SKM-1 (cell line): ENCODE data around the gene MAP7.
"Not testable (repeated sequence)": the region's sequence is repeated elsewhere in the genome, so short reads cannot be mapped to it uniquely, and the experiment has no call there.

ENCODE experiments used
- DNase-seq: peaks from one replicate; lab custom pipeline; 2025; ENCODE audit not compliant: unreplicated experiment; lab: John Stamatoyannopoulos, UW

Gene MAP7

DNA sequence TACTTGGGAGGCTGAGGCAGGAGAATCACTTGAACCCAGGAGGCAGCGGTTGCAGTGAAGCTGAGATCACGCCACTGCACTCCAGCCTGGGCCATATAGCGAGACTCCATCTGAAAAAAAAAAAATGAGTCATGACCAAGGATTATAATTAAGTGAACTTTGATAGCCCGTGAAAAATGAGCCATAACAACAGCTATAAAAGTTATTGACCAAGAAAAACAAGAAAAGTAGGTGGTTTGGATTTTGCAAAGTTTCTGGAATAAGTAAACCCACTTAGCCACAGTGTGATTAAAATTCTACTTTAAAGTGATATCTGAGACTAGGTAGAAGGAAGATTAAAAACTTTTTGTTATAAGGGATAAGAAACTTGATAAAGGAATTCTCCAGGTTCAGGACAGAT is 234.6 kb downstream of the MAP7 start:
- no peak for DNase-seq

DNA sequence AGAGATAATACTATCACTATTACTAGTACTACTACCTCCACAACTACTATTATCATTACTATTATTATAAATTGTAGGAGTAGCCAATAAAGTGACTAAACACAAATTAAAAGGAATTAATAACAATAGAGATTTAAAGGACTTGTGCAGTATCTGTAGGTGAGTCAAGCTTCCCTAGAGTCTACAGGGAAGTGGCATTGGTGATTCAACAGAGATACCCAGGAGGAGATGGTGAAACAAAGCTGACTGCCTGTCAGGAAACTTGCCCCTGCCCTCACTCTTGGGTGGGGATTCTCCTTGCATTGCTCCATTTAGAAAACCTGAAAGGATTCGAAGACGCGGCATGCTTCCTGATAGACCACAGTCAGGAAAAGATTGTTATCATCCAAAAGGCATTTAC is 237.2 kb downstream of the MAP7 start:
- no peak for DNase-seq

DNA sequence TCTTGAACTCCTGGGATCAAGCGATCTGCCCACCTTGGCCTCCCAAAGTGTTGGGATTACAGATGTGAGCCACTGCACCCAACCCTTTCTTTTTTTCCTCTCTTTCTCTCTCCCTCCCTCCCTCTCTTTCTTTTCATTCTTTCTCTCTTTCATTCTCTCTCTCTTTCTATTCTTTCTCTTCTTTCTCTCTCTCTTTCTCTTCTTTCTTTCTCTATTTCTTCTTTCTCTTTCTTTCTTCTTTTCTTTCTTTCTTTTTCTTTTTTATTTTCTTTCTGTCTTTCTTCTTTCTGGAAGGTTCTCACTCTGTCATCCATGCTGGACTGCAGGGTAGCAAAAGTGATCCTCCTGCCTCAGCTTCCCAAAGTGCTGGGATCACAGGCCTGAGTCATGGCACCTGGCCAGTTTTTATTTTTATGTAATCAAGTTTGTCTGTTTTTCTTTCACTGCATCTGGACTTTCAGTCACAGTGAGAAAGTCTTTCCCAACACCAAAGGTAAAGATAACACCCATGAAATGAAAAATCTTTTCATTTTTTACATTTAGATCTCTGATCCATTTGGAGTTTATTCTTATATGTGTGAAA is 240.4 kb downstream of the MAP7 start:
- DNase-seq, result no peak

DNA sequence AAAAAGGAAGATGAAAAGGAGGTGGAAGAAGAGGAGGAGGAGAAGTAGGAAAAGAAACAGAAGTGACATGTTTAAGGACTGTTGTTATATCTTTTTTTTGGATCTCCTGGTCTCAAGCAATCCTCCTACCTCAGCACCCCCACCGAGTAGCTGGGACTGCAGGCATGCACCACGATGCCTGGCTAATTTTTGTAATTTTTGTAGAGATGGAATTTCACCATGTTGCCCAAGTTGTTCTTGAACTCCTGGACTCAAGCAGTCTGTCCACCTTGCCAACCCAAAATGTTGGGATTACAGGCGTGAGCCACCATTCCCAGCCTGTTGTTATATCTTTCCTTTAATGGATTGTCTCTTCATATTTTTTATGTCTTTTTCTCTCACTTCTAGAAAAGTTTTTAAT is 241.1 kb downstream of the MAP7 start:
- no peak for DNase-seq

DNA sequence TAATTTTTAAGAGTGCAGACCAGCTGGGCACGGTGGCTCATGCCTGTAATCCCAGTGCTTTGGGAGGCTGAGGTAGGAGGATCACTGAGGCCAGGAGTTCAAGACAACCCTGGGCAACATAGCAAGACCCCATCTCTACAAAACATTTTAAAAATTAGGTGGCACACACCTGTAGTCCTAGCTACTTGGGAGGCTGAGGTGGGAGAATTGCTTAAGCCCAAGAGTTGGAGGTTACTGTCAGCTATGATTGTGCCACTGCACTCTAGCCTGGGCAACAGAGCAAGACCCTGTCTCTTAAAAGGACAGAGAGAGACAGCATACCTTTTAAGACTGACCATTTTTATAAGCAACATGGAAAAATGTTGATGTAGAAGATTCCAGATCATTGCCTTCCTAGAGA is 241.8 kb downstream of the MAP7 start:
- not testable (repeated sequence) for DNase-seq

DNA sequence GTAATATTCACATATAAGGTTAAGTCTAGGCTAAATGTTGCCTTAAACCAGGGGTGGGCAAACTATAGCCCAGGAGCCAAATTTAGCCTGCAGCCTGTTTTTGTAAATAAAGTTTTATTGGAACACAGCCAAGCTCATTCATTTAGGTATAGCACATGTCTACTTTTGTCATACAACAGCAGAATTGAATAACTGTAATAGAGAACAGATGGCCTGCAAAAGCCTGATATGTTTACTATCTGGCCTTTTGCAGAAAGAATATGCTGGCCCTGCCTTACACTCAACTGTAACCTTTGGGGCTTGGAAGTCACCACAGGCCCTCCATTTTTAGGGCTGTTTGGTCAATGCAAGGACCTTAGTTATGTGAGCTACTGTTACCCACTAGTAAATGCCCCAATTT is 242.9 kb downstream of the MAP7 start:
- no peak for DNase-seq

DNA sequence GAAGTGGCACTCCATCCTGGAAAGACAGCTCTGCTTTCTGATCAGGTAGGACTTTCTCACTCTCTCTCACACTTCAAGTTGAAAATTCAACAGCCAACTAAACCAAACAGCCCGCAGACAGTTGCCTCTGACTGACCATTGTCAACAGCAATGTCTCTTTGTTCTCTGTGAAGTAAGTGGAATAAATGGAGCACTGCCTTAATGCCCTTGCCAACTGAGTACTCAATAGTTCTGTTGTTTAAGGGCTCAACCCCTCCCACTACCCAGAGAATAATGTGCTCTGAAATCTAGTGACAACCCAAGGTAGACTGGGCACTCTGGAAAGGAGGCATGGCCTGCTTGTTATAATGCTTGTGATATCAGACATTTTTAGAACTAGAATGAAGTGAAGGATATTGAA is 243.8 kb downstream of the MAP7 start:
- no peak for DNase-seq

DNA sequence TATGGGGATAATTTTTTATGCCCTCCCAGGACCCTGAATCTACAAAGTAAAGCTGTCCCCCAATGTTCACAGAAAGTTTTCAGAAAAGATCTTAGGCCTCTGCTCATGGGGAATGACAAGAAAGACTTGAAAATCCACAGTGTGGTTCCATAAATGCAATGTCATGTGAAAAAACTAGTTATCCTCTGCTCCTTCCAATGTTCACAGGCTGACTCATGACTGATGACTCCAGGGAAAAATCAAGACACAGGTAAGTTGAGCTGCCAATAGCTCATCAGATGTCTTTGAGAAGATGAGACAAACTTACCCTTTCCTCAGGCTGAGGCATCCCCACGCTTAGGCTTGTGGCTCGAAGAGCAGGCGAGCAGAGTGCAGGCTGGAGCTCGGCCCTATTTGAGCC is 245.8 kb downstream of the MAP7 start:
- no peak for DNase-seq

DNA sequence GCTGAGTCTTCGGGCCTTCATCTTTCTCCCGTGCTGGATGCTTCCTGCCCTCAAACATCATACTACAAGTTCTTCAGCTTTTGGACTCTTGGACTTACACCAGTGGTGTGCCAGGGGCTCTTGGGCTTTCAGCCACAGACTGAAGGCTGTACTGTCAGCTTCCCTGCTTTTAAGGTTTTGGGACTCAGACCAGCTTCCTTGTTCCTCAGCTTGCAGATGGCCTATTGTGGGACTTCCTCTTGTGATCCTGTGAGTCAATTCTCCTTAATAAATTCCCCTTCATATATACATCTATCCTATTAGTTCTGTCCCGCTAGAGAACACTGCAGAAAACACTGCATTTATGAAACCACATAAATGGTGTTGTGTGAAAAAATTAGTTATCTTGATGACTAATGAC is 246.7 kb downstream of the MAP7 start:
- DNase-seq, result no peak

DNA sequence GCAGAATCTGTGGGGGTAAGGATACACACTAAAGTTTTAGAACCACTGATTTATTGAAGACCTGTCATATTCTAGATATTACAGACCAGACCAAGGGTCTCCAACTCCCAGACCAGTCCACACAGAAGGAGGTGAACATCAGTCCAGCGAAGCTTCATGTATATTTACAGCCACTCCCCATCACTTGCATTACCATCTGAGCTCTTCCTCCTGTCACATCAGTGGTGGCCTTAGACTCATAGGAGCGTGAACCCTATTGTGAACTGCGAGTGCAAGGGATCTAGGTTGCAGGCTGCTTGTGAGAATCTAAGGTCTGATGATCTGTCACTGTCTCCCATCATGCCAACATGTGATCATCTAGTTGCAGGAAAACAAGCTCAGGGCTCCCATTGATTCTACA is 255.6 kb downstream of the MAP7 start:
- DNase-seq, result no peak
